Measurements from ENCODE around the gene STXBP6. TPM values are rescaled to one million over a fixed set of nuclear protein-coding genes. Genes with fewer than 3 reads are reported as not detected.
"Not testable (repeated sequence)": the region's sequence is repeated elsewhere in the genome, so short reads cannot be mapped to it uniquely, and the experiment has no call there.

The STXBP6 gene
- total and polyA plus RNA-seq, 2 of the 13 experiments (the other 11 are each of a cell fraction or from before 2014, with no cell fraction given) = 35.3 to 42.8 TPM

- H3K4me2 ChIP-seq (ENCODE audit: low read depth, low read length); H3K27me3 ChIP-seq (ENCODE audit: control insufficient read depth in 1 of 2, insufficient read depth in 2 of 2, low read length in 2 of 2); H3K9me3 ChIP-seq (ENCODE audit: low read length); H3K36me3 ChIP-seq (replicated peaks in 1 of 2; ENCODE audit: control insufficient read depth in 1 of 2, insufficient read depth in 2 of 2, low read length in 2 of 2); DNase-seq (ENCODE audit: low spot score); in situ Hi-C loops (cut with HindIII; ENCODE audit: extremely low pct_ligation_motif_present, low pct_unique_long_range_greater_than_20kb); ATAC-seq; H4K20me1 ChIP-seq (ENCODE audit: insufficient read depth, low read length); H3K27ac ChIP-seq (ENCODE audit: extremely low read length, insufficient read depth, low read length); BruUV-seq (replicated peaks); FAIRE-seq; H2AFZ ChIP-seq (ENCODE audit: low read length); CTCF ChIA-PET (ENCODE audit: low intra/inter-chr PET ratio, low total read pairs); H3K79me2 ChIP-seq (ENCODE audit: insufficient read depth, low read length); H3K9ac ChIP-seq (ENCODE audit: insufficient read depth, low read depth, low read length); H3K4me3 ChIP-seq (replicated peaks in 1 of 3; ENCODE audit: insufficient read depth in 1 of 3, low read depth in 2 of 3, low read length in 3 of 3): not testable (repeated sequence)
- intact Hi-C loops (cut with micrococcal nuclease; ENCODE audit: unreplicated experiment) = loop anchor here (5.0 kb wide), 1 partner anchor 51 kb away; no protein-coding TSS in a partner anchor
- 90% methylated on average over 6 of the region's 6 CpGs for WGBS (ENCODE audit: low lambda C conversion rate)
- POLR2A ChIA-PET = interaction anchor here (0.6 to 7.3 kb wide), 4 partner anchors 19 to 1530 kb away, joined by 3 to 380 read pairs (median 3); partner anchors contain the start of gene BCL2L2
- H3K4me1 ChIP-seq (ENCODE audit: insufficient read depth, low read length) = peaks cover 65% of the 10 kb centered on the region
- TF ChIP-seq CBX5 (CRISPR knock-in tag; IDR thresholded peaks at IDR 0.05; ENCODE audit: borderline replicate concordance) (peak; percentile 14; the same call in 1 of the 2 replicates), ZNF460 (CRISPR knock-in tag; IDR thresholded peaks at IDR 0.05; ENCODE audit: borderline replicate concordance) (peak; percentile 99), PAXIP1 (CRISPR knock-in tag; conservative IDR thresholded peaks at IDR 0.05) (peak; percentile 32; the same call in 1 of the 2 replicates), SMC3 (IDR thresholded peaks at IDR 0.05; ENCODE audit: low read length) (0 out of 2 replicates have a peak, but pooled peaks have one; percentile 1), ZMYM3 (CRISPR knock-in tag; IDR thresholded peaks at IDR 0.05) (peak; percentile 95), ADNP (CRISPR knock-in tag; IDR thresholded peaks at IDR 0.05) (0 out of 2 replicates have a peak, but pooled peaks have one; percentile 34), ZMYM2 (CRISPR knock-in tag; IDR thresholded peaks at IDR 0.05) (peak; percentile 80; the same call in 1 of the 2 replicates), PITX1 (CRISPR knock-in tag; IDR thresholded peaks at IDR 0.05) (0 out of 2 replicates have a peak, but pooled peaks have one; percentile 21), ZMYM4 (CRISPR knock-in tag; IDR thresholded peaks at IDR 0.05) (peak; percentile 34; the same call in 1 of the 2 replicates), TCF7 (IDR thresholded peaks at IDR 0.05; ENCODE audit: low read depth) (0 out of 2 replicates have a peak, but pooled peaks have one; percentile 6), ZNF362 (CRISPR knock-in tag; IDR thresholded peaks at IDR 0.05; ENCODE audit: borderline replicate concordance) (peak; percentile 80; the same call in 1 of the 2 replicates), NR2C2 (CRISPR knock-in tag; IDR thresholded peaks at IDR 0.05; ENCODE audit: borderline replicate concordance) (0 out of 2 replicates have a peak, but pooled peaks have one; percentile 23), ZNF280D (CRISPR knock-in tag; IDR thresholded peaks at IDR 0.05) (peak; percentile 89), ZNF24 (IDR thresholded peaks at IDR 0.05) (0 out of 2 replicates have a peak, but pooled peaks have one; percentile 7), ZNF292 (CRISPR knock-in tag; IDR thresholded peaks at IDR 0.05; ENCODE audit: borderline replicate concordance, low read depth) (peak; percentile 59; the same call in 1 of the 2 replicates), ONECUT2 (CRISPR knock-in tag; IDR thresholded peaks at IDR 0.05) (0 out of 2 replicates have a peak, but pooled peaks have one; percentile 30), CHD4 (IDR thresholded peaks at IDR 0.05; ENCODE audit: borderline replicate concordance, low read length) (peak; percentile 39; the same call in 1 of the 2 replicates)
Observed at GRCh38 chr14:24836324-24836723, 213.6 kb downstream of the STXBP6 start.

All from HepG2 (cell line).